HG03045 (cell line): ENCODE measurements around the gene IFT43.

Experiments used
- ATAC-seq: cut with Tn5 transposase; IDR thresholded peaks from one replicate; pipeline ENCODE4 v1.9.1; 2021; ENCODE audit warnings: mild to moderate bottlenecking, moderate library complexity; ENCODE audit not compliant: unreplicated experiment

IFT43 gene

GRCh38 chr14:76101391-76102379 lies 116.1 kb downstream of the IFT43 start:
- ATAC-seq = no peak

- no peak for ATAC-seq
These were observed 119.3 kb downstream of the IFT43 start for GRCh38 chr14:76104802-76105355.

DNA sequence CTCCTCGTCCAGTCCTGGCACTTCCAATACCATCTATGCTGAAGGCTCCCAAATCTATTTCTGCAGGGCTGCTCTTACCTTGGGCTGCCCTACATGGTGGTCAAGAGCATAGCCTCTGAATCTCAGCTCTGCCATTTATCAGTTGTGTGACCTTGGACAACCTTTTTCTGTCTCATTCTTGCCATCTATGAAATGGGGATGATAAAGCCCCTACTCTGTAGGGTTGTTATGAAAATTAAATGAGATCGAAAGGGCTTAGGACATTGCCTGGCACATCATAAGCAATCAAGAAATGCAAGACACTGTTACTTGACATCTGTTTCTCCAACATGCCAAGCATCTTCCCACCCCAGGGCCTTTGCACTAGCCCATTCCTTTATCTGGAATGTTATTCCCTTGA lies 120.6 kb downstream of the IFT43 start:
- no peak for ATAC-seq

GRCh38 chr14:76109087-76109880 lies 123.7 kb downstream of the IFT43 start:
- ATAC-seq = no peak

DNA sequence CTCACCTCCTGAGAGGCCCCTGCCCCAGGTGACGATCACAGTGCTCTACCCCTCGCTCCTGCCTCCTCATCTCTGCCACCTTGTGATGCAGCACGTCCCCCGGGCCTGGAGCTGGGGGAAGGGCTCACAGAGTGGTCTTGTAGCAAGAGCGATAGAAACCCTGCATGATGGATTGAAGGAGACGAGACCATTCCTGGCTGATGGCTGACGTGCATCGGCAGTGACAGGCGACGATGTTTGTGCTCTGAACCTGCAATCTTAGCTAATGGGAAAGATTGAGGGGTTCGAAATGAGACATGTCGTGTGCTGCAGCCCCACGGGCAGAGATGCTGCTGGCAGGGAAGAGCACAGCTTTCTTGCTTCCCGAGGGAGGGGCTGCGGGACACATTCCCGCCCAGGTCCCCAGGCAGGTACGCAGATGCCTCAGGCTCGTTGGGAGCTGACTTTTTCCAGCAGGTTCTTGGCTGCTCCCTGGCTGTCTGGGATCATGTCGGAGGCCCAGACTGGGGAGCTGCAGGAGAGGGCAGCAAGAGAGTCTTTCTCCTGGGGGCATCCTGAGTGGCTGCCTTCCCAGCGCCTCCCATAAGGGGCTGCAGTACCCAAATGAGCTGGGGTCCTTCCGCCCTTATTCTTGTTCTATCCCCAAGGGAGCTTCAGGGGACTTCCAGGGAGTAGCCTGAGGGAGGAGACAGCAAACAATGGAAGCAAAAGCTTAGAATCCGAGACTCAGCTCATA lies 127.5 kb downstream of the IFT43 start:
- no peak for ATAC-seq

DNA sequence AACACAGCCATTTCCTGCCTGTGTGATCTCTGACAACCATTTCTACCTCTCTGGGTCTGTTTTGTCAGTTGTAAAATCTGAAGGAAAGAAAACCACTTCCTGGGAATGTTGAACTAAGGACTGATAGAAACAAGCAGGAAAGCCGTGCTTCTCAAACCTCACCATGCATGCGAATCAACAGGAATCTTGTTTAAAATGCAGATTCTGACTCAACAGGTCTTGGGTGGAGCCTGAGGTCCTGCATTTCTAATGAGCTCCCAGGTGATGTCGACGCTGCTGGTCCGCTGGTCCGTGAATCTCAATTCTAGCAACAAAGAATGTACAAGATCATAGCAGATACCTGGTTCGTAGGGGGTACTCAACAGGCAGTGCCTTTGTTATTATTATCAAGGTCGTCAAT lies 128.1 kb downstream of the IFT43 start:
- no peak for ATAC-seq

GRCh38 chr14:76115010-76115422 lies 129.5 kb downstream of the IFT43 start:
- ATAC-seq = no peak

- ATAC-seq = no peak
These were observed 132.4 kb downstream of the IFT43 start for GRCh38 chr14:76117789-76118484.

DNA sequence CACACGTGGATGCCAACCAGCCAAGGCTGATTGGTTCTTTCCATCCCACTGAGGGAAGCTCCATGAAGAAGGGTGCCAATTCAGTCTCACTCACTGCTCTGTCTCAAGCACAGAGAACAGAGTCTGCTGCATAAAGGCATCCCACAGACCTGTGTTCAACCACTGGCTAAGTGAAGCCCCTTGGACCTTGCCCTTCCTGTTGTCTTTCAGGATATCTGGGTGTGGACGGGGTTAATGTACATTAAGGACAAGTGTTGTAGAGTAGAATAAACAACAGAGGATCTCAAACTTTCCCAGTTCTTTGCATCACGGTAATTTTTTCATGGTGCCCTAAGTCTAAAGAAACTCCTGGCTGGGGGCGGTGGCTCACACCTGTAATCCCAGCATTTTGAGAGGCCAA lies 133.0 kb downstream of the IFT43 start:
- no peak for ATAC-seq

GRCh38 chr14:76121089-76121748 lies 135.7 kb downstream of the IFT43 start:
- no peak for ATAC-seq

- no peak for ATAC-seq
These were observed 138.1 kb downstream of the IFT43 start for GRCh38 chr14:76123426-76124225.

- ATAC-seq = no peak
These were observed 139.9 kb downstream of the IFT43 start for GRCh38 chr14:76125511-76125910.

- ATAC-seq = no peak
These were observed 140.5 kb downstream of the IFT43 start for GRCh38 chr14:76126076-76126475.

- ATAC-seq = no peak
These were observed 144.5 kb downstream of the IFT43 start for GRCh38 chr14:76129851-76130576.

DNA sequence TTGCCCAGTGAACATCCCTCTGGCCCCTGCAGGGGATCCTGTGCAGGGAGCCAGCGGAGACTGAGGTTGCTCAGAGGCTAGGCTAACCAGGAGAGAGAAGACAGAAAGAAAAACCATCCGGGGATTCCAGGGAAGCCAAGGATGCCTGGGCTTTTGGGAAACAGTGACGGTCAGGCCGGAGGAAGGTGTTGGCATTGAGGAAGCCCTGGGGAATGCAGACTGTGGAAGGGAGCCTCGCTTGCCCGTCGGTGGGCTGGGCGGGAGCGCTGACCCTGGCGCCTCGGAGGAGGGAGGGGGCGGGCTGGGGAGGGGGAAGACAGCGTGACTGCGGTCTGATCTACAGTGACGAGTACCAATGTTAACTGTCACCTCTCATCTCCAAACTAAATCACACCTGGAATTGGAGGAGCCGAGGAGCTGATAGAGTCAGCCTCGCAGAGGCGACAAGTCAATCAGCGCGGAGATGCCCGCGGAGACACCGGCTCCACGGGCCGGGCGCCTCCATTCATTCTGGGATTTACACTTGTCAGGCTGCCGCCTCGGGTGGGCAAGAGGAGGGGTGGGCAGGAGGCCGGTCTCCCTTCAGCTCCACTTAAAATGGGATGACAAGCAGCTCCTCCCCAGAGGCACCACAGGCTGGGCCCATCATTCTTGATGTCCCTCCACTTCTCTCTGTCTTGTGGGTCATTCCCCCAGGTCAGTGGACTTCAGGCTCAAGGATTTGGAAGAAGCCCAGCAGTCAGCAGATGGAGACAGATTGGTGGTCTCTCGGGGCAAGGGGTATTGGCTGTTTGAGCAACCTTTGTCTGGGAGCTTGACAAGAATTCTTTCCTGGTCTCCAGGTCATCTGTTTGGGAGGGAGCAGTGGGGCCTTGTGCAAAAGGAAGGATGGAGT lies 145.8 kb downstream of the IFT43 start:
- no peak for ATAC-seq

GRCh38 chr14:76133103-76133502 lies 147.5 kb downstream of the IFT43 start:
- no peak for ATAC-seq
